22Rv1 (cell line): ENCODE measurements around the gene SHISA6.

Experiments used
- H3K27ac ChIP-seq: fragments of 450-650 bp; 2 replicates; pipeline ENCODE4 v1.5.1; 2017
- ZFX ChIP-seq: fragments of 450-650 bp; IDR thresholded peaks from 2 replicates; pipeline ENCODE4 v1.6.1; 2017; ENCODE audit warnings: antibody characterized with exemption, borderline replicate concordance
- TF ChIP-seq, protein P1 (sequence below): fragments of 450-650 bp; IDR thresholded peaks from 2 replicates; pipeline ENCODE4 v1.5.1; 2017; ENCODE audit warnings: mild to moderate bottlenecking

Gene SHISA6

DNA sequence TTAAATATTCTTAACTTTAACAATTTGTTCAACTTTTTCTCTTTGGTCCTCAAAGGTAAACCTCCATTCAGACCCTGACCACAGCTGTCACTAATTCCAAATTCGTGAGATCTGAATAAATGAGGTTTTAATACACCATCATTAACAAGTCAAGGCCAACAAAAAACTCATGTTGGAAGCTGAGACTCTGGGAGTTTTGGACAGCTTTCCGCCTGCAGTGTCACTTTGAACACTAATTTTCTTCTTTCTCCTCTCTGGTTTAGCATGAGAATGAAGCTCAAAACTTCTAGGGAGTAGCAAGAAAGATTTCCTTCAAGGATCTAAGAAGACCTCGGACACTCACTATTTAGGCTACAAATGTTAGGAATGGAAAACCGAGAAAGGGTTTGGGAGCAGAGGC is 324.6 kb downstream of the SHISA6 start:
- no peak overlapping the region for H3K27ac ChIP-seq

DNA sequence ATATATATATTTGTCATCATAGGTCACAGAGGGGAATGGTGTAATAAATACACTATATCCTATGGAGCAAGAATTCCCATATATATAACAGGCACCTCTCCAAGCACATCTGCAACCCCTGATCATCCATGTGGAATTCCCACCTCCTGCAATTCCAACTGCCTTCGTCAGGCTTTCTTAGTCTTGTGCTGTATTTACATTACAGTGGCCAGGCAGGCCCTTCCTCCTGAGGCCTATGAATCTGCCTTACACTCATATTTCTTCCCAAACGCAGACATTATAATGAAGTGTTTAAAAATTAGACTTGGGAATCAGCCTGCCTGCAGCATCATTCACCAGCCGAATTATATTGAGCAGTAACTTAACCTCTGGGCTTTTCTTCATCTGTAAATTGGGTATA is 338.0 kb downstream of the SHISA6 start:
- no peak overlapping the region for H3K27ac ChIP-seq
- TF ChIP-seq, protein P1, sequence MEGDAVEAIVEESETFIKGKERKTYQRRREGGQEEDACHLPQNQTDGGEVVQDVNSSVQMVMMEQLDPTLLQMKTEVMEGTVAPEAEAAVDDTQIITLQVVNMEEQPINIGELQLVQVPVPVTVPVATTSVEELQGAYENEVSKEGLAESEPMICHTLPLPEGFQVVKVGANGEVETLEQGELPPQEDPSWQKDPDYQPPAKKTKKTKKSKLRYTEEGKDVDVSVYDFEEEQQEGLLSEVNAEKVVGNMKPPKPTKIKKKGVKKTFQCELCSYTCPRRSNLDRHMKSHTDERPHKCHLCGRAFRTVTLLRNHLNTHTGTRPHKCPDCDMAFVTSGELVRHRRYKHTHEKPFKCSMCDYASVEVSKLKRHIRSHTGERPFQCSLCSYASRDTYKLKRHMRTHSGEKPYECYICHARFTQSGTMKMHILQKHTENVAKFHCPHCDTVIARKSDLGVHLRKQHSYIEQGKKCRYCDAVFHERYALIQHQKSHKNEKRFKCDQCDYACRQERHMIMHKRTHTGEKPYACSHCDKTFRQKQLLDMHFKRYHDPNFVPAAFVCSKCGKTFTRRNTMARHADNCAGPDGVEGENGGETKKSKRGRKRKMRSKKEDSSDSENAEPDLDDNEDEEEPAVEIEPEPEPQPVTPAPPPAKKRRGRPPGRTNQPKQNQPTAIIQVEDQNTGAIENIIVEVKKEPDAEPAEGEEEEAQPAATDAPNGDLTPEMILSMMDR: no peak

More for the DNA sequence above, 324.6 kb downstream of the SHISA6 start:
- TF ChIP-seq ZFX: no peak
- TF ChIP-seq, protein P1: no peak

DNA sequence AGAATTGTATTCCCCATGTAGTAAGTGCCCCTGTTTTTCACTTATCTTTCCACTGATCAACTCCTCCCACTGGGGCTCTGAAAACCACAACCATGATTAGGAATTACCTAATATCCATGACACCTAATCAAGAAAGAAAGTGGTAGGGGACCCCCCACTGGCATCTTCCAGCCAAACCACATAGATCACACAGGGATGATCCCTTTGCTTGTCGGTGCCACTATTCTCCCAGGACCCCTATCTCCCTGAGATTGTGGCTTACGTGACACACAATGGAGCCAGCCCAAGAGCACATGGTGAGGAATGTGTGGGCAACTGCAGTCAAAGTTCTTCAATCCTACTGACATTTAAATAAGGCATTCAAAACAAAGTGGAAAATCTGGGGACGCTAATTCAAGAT is 339.7 kb downstream of the SHISA6 start:
- TF ChIP-seq, protein P1: no peak
- no peak for TF ChIP-seq ZFX
- H3K27ac ChIP-seq: no peak overlapping the region

DNA sequence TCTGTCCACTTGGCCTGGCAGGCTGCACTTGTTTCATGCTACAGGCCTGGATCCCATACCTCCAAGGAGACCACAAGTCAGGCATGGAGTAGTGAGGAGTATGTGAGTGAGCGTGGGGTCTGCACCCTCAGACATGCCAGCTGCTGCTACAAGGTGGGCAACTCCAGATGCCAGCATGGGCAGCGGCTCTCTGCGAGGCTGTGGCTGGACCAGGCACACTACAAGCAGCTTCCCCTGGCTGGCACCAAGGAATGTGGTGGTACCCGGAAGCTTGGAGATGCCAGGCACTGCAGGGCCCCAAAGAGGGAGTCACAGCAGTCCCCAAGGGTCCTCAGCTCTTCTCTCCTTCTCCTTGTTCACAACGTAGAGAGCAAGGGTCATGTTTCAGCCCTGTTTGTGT is 341.2 kb downstream of the SHISA6 start:
- H3K27ac ChIP-seq: no peak overlapping the region
- TF ChIP-seq ZFX: no peak
- TF ChIP-seq, protein P1: no peak

DNA sequence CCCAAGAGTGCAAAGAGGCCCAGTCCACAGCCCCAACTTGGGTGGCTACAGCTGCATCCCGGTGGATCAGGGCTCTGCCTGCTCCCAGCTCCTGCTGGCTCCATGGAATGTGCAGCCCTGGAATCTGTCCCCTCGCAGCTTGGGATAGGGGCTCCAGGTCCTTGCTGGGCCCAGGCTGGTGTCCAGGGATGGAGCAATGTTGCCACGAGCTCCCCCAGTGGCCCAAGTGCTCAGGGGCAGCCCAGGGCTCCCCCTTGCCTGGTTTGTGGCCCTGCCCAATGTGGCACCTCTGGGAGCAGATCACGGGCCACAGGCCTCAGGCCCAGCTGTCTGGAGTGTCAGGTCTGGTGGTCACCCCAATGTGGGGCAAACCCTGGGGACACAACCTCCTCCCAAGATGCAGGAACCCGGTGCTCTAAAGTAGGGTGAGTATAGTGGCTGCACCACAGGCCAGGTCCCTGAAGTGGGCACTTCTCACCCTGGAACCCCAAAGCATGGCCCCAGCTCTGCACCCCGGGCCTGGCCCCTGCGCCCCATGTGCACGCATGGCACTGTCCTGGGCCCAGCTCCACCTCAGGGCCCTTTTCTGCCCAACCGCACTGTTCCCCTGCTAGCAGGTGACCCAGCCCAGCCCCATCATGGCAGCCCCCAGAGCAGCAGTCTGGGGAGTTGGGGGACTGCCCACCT is 342.4 kb downstream of the SHISA6 start:
- H3K27ac ChIP-seq: no peak overlapping the region
- TF ChIP-seq ZFX: no peak
- TF ChIP-seq, protein P1: no peak

DNA sequence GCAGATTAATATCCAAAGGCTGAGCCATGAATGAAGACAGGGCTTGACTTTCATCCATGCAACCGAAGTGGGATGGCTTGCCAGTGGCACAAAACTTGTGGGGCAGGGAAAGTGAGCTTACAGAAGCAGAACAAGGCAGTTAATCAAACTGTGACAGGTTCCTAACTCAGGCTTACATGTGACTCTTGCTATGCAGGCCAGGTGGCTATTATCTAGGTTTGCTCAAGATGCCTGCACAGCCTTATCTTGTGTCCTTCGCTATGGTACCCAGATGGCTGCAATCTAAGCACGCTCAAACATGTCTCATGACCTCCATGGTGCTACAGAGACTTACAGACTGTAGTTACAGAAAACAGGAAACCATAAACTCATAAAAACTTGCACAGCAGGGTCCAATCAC is 348.7 kb downstream of the SHISA6 start:
- no peak overlapping the region for H3K27ac ChIP-seq
- no peak for TF ChIP-seq ZFX
- TF ChIP-seq, protein P1: no peak

DNA sequence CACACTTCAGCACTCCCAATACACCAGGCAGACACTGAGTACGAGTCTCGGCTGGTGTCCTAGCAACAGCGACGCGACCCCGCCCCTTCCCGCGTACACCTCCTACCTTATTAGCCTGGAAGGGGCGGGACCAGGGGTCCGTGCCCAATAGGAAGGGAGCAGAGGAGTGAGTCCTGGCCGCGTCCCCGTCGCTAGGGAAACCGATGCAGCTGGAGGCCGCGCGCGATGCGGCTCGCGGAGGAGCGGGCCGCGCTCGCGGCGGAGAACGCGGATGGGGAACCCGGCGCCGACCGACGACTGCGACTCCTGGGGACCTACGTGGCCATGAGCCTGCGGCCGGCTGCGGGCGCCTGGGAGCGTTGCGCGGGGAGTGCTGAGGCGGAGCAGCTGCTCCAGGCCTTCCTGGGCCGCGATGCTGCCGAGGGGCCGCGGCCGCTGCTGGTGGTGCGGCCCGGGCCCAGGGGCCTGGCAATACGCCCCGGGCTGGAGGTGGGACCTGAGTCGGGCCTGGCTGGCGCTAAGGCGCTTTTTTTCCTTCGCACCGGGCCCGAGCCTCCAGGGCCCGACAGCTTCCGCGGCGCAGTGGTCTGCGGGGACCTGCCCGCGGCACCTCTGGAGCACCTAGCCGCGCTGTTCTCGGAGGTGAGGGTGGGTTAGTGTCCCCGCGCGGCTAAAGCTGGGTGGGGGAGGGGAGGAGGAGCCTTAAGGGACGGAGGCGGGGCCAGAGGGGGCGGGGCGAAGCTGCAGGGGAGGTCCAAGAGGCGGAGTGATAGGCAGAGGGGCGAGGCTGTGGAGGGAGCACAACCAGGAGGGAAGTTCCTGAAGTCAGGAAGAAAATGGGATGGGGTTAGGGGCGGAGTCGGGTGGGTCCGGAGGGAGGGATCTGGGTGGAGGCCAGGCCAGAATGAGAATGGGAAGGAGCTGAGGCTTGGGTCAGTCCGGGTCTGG is 357.5 kb downstream of the SHISA6 start, which contains the start of gene DNAH9:
Gene DNAH9, plus strand, starts transcription at position 197 of the 948 bp plus-strand sequence. Its CDS starts 29 bp downstream, at position 226.
- H3K27ac ChIP-seq: no peak within 1 kb of the TSS
- no peak for TF ChIP-seq ZFX
- TF ChIP-seq, protein P1: no peak
